Stimulated activated CD8-positive, alpha-beta memory T cell treated with anti-CD3 and anti-CD28 coated beads, Interleukin-7, amount 100 ng/mL, for 4 hours (primary cell): ENCODE results near the gene C1orf210.

ENCODE experiments used
- DNase-seq, 2 donors: peaks; one replicate each; pipeline ENCODE4 v3.0.0-alpha.2; 2020; ENCODE audit warnings: low read depth in 2 of 2

Gene C1orf210

DNA sequence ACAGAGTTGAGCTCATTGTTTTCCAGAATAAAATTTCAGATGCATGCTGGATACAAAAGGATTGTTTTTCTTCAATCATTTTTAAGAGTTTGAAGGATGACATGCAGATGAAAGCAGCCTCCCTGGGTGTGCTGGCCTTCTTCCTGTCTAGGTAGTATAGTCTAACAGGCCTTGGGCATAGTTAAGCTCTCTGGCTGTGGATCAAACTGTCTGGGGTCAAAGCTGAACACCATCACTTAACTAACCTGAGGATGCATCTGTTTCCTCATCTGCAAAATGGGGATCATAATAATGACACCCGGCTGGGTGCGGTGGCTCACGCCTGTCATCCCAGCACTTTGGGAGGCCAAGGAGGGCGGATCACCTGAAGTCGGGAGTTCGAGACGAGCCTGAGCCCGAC lies 9.4 kb upstream of the C1orf210 start:
- no peak for DNase-seq

DNA sequence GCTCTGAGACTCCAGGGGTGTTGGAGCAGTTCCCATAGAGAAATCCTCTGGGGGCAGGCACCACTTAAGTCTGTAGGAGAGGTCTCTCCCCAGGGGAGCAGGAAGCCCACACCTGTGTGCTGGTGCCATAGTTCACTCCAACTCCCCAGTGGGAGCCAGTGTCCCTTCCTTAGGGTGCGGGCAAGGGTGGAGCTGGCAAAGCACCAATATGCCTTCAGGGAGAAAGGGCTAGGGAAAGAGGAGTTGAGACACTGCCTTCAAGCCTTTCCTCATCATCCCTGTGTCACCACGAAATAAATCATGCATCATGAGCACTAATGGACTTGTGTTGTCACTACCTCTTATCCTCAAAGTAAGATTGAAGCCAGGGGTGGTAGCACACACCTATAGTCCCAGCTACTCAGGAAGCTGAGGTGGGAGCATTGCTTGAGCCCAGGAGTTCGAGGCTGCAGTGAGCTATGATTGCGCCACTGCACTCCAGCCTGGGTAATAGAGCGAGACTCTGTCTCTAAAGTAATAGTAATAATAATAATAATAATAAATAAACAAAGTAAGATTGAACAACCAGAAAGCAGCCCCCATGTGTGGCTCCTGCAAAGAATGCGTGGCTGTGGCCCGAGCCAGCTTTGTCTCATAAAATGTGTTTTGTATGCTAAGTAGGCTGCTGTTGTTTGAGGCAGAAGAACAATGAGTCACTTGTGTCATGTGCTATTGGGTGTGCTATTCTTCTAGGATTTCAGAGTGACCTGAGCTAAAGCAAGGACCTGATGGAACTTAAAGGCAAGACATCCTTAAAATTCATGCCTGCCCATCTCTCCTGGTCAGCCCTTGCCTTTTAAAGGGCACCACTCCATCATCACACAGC lies 8.7 kb upstream of the C1orf210 start:
- DNase-seq: no peak

DNA sequence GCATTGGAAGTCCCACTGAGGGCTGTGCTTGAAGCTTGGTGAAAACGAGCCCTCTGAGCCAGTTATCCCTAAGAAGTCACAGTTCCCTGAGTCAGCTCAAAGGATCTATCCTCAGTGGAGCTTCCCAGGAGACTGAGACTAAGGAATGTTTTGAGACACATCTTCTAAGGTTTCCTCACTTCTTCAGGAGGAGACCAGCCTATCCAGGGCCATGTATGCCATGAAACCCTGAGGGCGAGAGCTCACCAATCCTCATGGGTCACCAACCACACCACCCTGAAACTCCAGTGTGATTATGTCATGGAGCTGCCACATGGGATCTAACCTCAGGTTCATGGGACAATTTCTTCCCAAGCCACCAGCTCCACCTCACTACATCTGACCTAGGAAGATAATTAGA lies 7.8 kb upstream of the C1orf210 start:
- DNase-seq: no peak

DNA sequence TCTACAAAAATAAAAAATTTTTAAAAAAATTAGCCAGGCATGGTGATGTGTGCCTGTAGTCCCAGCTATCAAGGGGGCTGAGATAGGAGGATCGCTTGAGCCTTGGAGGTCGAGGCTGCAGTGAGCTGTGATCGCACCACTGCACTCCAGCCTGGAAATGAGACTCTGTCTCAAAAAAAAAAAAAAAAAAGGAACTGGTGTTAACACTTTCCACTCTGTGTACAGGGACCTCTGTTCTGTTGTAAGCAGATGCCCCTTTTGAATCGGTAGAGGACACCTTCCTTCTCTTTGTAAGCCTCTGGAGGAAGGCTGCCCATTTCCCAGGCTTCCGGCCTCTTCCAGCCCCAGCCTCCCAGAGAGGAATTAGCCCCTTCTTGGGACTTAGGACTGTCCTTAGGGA lies 7.3 kb upstream of the C1orf210 start:
- no peak for DNase-seq

DNA sequence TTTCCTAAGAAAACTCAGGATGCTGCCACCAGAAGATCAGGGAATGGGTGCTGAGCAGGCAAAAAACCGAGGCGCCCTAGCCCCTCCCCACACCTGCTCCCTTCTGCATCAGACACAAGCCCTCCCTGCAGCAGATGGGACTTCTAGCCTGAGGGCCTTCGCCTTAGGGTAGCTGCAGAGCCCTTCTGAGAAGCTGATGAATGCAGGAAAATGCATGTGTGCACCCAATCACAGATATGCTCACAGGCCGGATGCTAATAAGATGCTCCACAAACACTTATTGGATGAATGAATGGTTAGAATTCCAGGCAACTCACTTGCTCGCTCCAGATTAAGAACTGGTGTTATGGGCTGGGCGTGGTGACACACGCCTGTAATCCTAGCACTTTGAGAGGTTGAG lies 6.8 kb upstream of the C1orf210 start:
- no peak for DNase-seq

DNA sequence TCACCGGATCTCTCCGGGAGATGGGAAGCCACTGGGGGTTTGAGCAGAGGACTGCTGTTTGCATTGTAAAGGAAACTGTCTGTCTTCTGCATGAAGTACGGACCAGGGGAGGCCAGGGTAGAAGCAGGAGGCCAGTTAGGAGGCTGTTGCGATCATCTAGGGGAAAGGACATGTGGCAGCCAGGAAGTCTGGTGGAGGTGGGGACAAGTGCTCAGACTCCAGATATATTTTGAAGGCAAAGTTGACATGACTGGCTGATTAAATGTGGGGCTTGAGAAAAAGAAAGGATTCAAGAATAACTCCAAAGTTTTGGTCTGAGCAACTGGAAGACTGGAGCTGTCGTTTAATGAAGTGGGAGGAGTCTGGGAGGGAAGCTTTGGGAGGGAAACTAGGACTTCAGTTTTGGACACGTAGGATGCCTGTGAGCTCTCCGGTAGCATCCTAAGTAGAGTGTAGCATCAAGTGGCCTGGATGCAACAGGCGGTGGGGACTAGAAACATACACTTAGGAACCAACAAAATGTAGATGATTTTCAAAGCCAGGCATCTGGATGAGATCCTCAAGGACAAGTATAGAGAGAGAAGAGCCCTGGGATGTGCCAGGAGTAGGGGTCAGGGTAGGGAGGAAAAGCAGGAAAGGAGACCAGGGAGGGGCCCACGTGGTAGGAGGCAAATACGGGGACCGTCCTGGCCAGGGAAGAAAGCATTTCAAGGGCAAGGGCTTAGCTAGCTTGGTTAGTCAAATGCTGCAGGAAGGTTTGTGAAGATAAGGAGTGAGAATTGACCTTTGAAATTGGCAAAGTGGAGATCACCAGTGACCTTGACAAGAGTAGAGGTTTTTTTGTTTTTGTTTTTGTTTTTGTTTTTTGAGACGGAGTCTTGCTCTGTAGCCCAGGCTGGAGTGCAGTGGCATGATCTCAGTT lies 3.7 kb upstream of the C1orf210 start:
- no peak for DNase-seq

DNA sequence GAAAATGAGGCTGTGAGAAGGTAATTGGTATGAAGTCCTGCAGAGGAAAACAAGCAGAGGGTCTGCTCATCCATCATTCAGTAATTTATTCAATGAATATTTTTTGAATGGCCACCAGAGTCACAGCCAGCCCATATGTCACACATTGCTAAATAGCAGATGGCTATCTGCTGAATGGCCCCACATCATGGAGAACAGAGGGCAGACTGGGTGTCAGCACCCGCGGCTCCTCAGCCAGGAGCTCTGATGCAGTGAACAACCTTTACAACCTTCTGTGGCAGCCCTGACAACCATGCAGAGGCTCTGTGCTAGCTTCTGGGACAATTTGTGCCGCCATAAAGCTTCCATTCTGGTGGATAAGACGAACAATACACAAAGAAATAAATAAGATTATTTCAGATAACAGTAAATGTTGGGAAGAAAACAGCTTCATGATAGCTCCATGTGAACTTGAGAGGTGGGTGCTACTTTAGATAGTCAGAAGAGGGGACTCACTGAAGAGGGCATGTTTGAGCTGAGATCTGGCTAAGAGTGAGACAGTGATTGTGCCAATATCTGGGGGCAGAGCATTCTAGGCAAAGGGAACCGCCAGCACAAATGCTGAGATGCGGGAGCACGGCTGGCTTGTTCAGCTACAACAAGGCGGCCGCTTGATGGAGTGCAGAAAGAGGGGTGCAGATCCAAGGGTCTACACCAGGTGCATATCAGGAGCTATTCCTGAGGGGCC lies 2.8 kb upstream of the C1orf210 start:
- no peak for DNase-seq

DNA sequence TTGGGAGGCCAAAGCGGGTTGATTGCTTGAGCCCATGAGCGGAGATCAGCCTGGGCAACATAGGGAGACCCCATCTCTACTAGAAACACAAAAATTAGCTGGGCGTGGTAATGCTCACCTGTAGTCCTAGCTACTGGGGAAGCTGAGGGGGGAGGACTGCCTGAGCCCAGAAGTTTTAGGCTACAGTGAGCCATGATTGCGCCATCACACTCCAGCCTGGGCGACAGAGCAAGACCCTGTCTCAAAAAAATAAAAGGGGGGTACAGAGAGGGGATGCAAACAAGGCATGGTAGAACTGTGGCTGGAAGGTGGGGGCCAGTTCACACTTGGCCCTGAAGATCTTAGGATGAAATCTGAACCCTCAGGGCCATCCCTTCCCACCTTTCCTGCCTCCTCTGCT lies 1.2 kb upstream of the C1orf210 start:
- no peak for DNase-seq

DNA sequence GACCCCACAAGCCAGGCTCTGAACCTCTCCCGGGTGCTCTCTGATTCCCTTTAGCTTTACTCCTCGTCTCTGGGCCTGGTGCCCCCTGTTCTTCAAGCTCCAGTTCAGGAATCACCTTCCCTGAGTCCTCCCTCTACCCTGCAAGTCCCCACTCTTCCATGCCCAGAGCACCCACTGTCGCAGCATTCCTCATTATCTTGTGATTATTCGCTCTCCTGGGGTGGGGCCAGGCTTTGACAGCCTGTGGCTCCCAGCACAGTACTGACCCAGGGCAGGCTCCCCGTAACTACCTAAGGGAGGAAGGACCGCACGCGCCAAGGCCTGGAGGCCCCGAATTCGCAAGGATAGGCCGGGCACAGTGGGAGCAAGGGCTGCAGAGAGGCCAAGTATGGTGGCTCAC lies 734 bp upstream of the C1orf210 start:
- no peak for DNase-seq

DNA sequence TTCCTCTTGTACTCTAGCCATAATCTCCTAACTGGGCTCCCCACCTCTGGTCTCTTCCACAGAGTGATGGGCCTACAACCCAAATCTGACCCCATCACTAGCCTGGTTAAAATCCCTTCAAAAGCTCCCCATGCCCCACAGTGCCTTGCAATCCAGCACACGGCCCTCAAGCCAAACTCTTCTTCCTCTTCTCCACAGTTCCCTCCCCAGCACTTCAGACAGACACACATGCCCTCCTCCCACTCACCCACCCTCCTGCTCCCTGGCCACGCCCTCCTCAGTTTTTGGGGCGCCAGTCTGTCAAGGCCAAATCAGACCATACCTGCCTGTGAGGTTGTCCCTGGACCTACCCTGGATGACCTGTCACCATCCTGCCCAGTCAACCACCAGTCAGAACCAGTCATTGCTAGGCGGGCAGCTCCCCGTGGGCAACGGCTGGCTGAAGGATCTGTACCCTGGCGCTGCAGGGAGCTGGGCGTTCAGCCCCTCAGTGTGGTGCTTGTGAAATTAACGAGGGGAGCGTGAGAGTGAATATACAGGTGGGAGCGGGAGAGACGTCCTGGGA lies 753 bp downstream of the C1orf210 start:
- DNase-seq: no peak

DNA sequence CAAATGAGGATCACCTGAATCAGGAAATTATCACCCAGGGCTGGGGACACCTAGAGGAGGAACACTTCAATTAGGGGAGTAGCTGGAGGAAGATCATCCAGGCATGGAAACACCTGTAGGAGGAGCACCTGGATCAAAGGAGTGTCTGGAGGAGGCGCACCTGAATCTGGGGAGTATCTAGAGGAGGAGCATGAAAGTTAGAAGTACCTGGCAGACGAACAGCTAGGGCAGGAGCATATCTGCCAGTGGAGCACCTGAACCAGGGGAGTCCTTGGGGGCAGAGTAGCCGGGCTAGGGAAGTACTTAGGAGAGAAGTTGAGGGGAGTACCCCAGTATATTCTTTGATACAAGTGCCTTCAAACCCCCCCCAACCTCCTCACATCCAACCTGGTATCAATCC lies 1.3 kb downstream of the C1orf210 start:
- DNase-seq: no peak

DNA sequence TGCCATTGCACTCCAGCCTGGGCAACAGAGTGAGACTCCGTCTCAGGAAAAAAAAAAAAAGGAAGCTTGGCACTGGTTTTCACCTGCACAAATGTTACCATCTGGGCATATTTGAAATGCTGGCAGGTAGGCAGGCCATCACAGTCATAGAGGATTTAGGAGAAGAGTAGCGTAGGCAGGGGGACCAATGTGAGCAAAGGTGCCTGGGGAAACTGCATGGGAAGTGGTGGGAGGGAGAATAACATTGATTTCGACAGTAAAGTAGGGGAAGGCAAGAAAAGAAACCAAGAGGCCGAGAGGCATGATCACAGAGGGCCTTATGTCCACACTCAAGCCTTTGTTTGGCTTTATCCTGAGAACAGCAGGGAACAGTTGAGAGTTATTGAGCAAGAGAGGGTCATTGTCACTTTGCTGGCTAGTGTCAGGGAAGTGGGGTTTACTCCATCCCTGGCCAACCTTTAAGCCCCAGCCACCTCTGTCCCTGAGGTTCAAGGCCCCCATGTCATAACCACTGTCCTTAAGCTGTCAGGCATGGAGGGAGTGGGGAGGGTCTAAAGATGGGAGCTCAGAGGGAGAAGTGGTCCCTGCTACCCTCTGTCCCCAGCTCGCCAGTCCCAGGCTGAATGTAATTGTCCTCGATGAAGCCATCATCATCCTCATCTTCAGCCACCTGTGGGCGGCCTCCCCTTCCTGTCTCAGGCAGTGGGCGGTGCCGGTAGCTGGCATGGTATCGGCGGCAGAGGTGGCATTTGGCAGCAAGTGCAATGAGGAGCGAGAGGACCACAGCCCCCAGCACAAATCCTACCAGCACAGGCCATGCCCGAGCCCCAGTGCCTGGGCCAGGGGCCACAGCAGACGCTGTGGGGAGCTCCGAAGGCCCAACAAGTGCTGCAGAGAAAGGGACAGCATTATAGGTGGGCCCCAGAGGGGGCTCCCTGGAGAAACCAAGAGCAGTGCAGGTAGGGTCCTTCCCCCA lies 2.9 kb downstream of the C1orf210 start:
- DNase-seq: no peak

DNA sequence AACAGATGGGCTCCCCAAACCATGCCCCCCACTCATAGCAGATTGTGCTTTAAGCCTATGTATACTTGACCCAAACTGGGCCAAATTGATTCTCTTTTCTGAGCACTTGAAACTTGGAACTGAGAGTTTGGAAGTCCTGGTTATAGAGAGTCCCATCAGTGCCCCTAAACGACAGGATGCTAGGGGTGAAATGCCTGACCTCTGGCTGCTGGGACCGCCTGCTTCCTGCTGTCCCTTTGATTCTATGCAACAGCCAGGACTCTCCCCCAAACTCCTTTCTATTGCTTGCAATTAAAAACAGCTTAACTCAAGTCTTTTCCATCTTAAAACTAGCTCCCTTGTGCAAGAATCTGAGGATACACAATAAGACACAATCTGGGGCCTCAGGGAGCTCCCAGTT lies 4.7 kb downstream of the C1orf210 start:
- no peak for DNase-seq

DNA sequence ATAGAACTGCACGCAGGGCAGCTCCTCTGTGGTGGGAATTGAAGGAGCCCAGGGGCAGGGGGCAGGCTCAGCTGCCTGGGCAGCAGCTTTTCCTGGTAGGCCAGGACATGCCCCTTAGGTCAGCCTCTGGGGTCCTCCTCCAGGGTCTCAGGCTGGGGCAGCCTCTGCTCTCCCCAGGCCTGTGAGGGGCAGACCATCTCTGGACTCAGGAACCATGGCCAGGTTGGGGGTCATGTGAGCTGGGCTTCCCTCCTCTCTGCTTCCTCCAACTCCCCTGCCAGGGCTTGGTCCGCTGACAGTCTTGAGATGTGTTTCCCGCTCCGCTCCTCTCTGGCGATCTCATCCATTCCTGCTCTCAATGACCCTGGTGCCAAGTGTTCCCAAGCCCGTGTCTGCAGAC lies 5.7 kb downstream of the C1orf210 start:
- DNase-seq: no peak

DNA sequence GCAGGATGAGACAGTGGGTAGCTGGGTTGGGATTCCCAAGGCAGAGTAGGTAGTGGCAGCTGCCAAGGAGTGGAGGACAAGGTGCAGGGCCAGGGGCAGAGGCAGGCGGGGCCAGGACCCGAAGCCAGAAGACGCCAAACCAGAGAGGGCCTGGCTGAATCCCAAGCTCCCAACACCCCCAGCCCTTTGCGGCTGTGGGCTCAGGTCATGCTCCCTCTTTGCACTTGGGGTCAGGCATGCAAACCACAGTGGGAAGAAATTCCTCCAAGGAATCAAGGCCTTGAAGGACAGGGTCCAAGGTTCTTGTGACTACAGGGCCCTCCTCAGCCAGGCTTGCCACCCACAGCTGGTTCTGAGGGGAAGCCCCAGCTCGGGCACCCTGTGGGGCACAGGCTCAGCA lies 6.2 kb downstream of the C1orf210 start:
- DNase-seq: no peak

DNA sequence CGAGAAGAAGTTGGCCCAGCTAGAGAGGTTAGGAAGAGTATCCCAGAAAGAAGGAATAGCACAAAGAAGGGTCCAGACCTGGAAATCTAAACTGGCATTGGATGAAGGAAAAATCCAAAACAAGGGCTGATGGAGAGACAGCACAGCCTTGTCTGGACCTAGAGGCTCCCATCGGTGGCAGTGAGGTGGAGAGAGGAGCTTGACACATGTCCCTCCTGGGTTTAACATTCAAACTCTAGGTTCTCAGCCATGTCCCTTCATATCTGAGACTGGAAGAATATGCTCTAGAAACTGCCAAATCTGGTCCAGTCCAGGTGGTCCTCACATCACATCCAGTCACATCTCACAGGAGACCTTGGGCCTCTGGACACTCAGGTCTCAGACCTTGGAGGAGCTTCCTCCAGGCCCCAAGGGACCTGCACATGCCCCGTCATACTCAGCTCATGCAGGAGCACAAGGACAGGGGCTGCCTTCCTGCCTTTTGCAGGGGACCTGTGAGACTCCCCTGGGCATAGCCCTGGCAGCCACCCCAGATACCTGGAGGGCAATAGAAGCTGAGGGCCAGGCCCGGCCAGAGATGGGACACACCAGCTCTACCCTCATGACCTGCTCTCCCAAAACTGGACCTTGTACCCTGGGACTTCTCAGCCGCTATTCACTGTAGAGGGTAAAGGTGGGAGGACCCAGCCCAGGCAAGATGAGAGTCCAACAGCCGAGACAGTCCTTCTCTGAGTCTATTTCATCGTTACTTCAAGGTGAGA lies 8.1 kb downstream of the C1orf210 start:
- no peak for DNase-seq

DNA sequence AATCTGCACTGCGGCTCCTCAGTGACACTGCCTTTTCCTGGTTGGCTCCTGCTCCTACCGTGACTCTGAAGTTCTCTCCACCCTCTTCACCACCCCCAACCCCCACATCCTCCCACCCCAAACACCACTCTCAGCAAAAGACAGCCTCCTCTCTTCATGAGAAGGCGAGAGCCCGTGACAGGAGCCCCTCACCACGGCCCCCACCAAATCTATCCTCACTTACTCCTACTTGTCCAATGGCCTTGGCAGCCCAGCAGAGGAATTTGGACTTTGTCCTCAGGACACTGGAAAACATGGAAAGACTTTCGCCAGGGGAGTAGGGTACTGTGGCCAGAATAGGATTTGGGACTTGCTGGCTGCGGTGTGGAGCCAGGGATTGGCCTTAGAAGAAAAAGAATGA lies 8.7 kb downstream of the C1orf210 start:
- DNase-seq: no peak

DNA sequence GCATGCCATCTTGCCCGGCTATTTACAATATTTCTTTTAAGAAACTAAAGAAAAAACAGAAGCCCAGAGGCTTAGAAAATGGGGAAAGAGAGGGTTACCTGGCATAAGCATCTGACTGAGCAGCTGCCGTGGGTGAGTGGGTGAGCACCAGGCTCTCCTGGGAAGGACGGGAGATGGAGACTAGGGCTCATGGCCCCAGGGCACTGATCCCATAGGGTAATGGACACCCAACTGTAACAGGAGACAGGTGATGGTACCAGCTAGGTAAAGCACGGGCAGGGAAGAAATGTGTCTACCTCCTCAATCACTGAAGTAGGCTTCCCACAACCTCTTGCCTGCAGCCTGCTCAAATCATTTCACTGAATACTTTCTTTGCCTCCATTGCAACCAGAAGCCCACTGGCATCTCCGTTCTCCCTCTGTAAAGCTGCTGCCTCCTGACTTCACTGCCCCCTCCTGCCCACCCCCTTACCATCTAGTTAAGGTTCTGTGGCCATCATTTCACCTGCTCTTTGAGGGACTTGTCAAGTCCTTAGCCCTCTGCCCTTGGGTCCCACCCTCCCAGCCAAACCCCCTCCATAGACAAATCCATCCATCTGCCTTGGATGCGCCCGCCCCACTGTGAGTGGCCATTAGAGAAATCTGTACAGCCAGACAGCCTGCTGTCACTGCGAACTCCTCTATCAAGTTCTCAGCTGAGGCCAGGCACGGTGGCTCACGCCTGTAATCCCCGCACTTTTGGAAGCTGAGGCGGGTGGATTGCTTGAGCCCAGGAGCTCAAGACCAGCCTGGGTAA lies 9.4 kb downstream of the C1orf210 start:
- DNase-seq: no peak

DNA sequence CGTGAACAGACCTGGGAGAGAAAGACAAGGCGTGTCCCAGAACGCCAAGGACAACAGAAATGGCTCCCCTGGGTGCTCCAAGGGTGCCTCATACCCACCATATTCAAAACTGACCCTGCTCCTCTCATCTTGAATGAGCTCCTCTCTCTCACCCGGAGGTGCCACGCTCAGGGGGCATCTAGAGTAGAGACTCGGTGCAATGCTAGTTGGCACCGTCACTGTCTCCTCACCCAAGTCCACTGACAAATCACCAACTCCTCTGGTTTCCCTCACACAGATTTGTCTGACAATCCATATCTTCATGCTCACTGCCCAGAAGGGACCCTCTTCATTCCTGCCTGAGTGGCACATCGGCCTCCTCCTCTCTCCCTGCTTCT lies 10.6 kb downstream of the C1orf210 start:
- DNase-seq: no peak
